Neural cell (in vitro differentiated cells): ENCODE data around the gene GPC5. TPM values are rescaled to one million over a fixed set of nuclear protein-coding genes. Genes with fewer than 3 reads are reported as not detected.

ENCODE experiments used
- H2AFZ ChIP-seq: fragments of 200-600, 300-800 bp; sonication (generic), shearing (Covaris generic); 2 replicates; pipeline ENCODE4 v1.6.0; 2014; ENCODE audit warnings: low read depth, mild to moderate bottlenecking, antibody characterized with exemption, low read length, moderate library complexity
- H3F3A ChIP-seq: fragments of 200-600 bp; shearing (Covaris generic); 2 replicates; pipeline ENCODE4 v1.6.1; 2016; ENCODE audit warnings: mild to moderate bottlenecking, moderate library complexity, mixed read lengths, antibody characterized with exemption, low read length; ENCODE audit not compliant: insufficient read depth, poor library complexity, severe bottlenecking
- H3K27ac ChIP-seq: fragments of 200-600, 300-800 bp; sonication (generic), shearing (Covaris generic); 2 replicates; pipeline ENCODE4 v1.5.1; 2014; ENCODE audit warnings: mild to moderate bottlenecking, low read length, moderate library complexity
- H3K27me3 ChIP-seq: fragments of 300-800, 200-600 bp; sonication (generic), shearing (Covaris generic); 2 replicates; pipeline ENCODE4 v1.6.0; 2014; ENCODE audit warnings: mild to moderate bottlenecking, low read depth, low read length, moderate library complexity; ENCODE audit not compliant: insufficient read depth
- H3K36me3 ChIP-seq: fragments of 300-800, 200-600 bp; sonication (generic), shearing (Covaris generic); 2 replicates; pipeline ENCODE4 v1.5.1; 2014; ENCODE audit warnings: mild to moderate bottlenecking, antibody characterized with exemption, low read length, moderate library complexity; ENCODE audit not compliant: insufficient read depth
- H3K4me2 ChIP-seq: fragments of 300-800, 200-600 bp; sonication (generic), shearing (Covaris generic); 2 replicates; pipeline ENCODE4 v1.6.0; 2014; ENCODE audit warnings: mild to moderate bottlenecking, low read length
- H3K4me3 ChIP-seq: fragments of 300-800, 200-600 bp; sonication (generic), shearing (Covaris generic); 2 replicates; pipeline ENCODE4 v1.5.1; 2014; ENCODE audit warnings: mild to moderate bottlenecking, low read length, moderate library complexity
- H3K79me2 ChIP-seq: fragments of 200-600 bp; shearing (Covaris generic); replicated peaks from 2 replicates; pipeline ENCODE4 v1.6.0; 2014; ENCODE audit warnings: mild to moderate bottlenecking, low read length, moderate library complexity; ENCODE audit not compliant: insufficient read depth
- H3K9ac ChIP-seq: fragments of 300-800, 200-600 bp; sonication (generic), shearing (Covaris generic); 2 replicates; pipeline ENCODE4 v1.6.1; 2016; ENCODE audit warnings: mild to moderate bottlenecking, low read length, mixed read lengths
- H3K9me2 ChIP-seq: fragments of 200-600 bp; shearing (Covaris generic); 2 replicates; pipeline ENCODE4 v1.6.1; 2016; ENCODE audit warnings: mild to moderate bottlenecking, low read length, mixed read lengths; ENCODE audit not compliant: insufficient read depth
- H3K9me3 ChIP-seq: fragments of 200-600, 300-800 bp; sonication (generic), shearing (Covaris generic); 2 replicates; pipeline ENCODE4 v1.6.1; 2016; ENCODE audit warnings: mild to moderate bottlenecking, mixed run types, low read length, moderate library complexity, mixed read lengths
- H4K20me1 ChIP-seq: fragments of 200-600 bp; shearing (Covaris generic); 2 replicates; pipeline ENCODE4 v1.6.1; 2016; ENCODE audit warnings: mild to moderate bottlenecking, mixed run types; ENCODE audit not compliant: insufficient read depth
- EP300 ChIP-seq: fragments of 450-650 bp; conservative IDR thresholded peaks from 2 replicates; pipeline ENCODE4 v1.6.1; 2014; ENCODE audit warnings: antibody characterized with exemption, mild to moderate bottlenecking, moderate library complexity; ENCODE audit not compliant: poor library complexity, severe bottlenecking
- EZH2 ChIP-seq: fragments of 200-600, 300-800 bp; shearing (Covaris generic), sonication (generic); IDR thresholded peaks from 2 replicates; pipeline ENCODE4 v1.6.1; 2014; ENCODE audit warnings: antibody characterized with exemption, low read length, borderline replicate concordance, mild to moderate bottlenecking; ENCODE audit not compliant: insufficient read depth, poor library complexity, severe bottlenecking
- MXI1 ChIP-seq: fragments of 450-650 bp; conservative IDR thresholded peaks from 2 replicates; pipeline ENCODE4 v1.6.1; 2014; ENCODE audit warnings: antibody characterized with exemption, mild to moderate bottlenecking; ENCODE audit not compliant: poor library complexity, severe bottlenecking
- POLR2AphosphoS5 ChIP-seq: IDR thresholded peaks from 2 replicates; pipeline ENCODE4 v1.6.1; 2012
- RAD21 ChIP-seq: fragments of 450-650 bp; conservative IDR thresholded peaks from 2 replicates; pipeline ENCODE4 v1.6.1; 2014; ENCODE audit warnings: antibody characterized with exemption, mild to moderate bottlenecking, moderate library complexity
- SMC3 ChIP-seq: fragments of 450-650 bp; conservative IDR thresholded peaks from 2 replicates; pipeline ENCODE4 v1.6.1; 2014; ENCODE audit warnings: antibody characterized with exemption, mild to moderate bottlenecking, moderate library complexity; ENCODE audit not compliant: poor library complexity
- TAF1 ChIP-seq: IDR thresholded peaks from 2 replicates; pipeline ENCODE4 v1.6.1; 2012; ENCODE audit warnings: low read depth
- polyA plus RNA-seq: library from polyadenylated mRNA; depleted of rRNA; stranded (reverse); fragments of >200 nt; gene quantifications from 2 replicates; pipeline ENCODE4 v1.2.3, GENCODE V29; 2014
- TF ChIP-seq, protein P1 (sequence below): fragments of 450-650 bp; IDR thresholded peaks from 2 replicates; pipeline ENCODE4 v1.5.1; 2014; ENCODE audit warnings: antibody characterized with exemption, mild to moderate bottlenecking, moderate library complexity; ENCODE audit not compliant: poor library complexity, severe bottlenecking
- TF ChIP-seq, protein P2 (sequence below): IDR thresholded peaks from 2 replicates; pipeline ENCODE4 v1.6.1; 2012; ENCODE audit warnings: borderline replicate concordance

GPC5 gene
- polyA plus RNA-seq, 1 donor from 2014 or later, result 5.0 TPM

DNA sequence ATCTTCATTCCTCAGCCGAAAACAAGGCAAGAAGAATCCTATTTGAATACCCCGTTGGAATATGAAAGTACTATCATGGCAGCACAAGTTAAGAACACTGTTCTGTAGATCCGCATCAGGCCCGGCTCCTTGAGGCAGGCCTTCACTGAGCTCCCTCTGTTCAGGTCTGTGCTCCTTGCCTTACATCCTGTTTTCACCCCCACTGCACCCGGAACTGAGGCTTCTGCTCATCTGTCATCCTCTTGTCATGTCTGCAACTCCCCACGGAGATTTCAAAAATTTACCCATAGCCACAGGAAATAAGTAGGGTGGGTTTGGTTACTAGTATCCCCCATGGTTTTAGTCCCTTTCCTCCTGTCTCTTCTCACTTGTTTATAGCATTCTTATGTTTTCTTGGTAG, 861.9 kb downstream of the GPC5 start:
- no peaks in the 10 kb centered on the region for H4K20me1 ChIP-seq
- no peaks in the 10 kb centered on the region for H3K9me3 ChIP-seq
- TF ChIP-seq POLR2AphosphoS5 (no peak), TAF1 (no peak), EZH2 (no peak), MXI1 (no peak), EP300 (no peak), SMC3 (no peak), RAD21 (no peak)
- TF ChIP-seq, protein P1, sequence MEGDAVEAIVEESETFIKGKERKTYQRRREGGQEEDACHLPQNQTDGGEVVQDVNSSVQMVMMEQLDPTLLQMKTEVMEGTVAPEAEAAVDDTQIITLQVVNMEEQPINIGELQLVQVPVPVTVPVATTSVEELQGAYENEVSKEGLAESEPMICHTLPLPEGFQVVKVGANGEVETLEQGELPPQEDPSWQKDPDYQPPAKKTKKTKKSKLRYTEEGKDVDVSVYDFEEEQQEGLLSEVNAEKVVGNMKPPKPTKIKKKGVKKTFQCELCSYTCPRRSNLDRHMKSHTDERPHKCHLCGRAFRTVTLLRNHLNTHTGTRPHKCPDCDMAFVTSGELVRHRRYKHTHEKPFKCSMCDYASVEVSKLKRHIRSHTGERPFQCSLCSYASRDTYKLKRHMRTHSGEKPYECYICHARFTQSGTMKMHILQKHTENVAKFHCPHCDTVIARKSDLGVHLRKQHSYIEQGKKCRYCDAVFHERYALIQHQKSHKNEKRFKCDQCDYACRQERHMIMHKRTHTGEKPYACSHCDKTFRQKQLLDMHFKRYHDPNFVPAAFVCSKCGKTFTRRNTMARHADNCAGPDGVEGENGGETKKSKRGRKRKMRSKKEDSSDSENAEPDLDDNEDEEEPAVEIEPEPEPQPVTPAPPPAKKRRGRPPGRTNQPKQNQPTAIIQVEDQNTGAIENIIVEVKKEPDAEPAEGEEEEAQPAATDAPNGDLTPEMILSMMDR, result no peak
- TF ChIP-seq, protein P2, sequence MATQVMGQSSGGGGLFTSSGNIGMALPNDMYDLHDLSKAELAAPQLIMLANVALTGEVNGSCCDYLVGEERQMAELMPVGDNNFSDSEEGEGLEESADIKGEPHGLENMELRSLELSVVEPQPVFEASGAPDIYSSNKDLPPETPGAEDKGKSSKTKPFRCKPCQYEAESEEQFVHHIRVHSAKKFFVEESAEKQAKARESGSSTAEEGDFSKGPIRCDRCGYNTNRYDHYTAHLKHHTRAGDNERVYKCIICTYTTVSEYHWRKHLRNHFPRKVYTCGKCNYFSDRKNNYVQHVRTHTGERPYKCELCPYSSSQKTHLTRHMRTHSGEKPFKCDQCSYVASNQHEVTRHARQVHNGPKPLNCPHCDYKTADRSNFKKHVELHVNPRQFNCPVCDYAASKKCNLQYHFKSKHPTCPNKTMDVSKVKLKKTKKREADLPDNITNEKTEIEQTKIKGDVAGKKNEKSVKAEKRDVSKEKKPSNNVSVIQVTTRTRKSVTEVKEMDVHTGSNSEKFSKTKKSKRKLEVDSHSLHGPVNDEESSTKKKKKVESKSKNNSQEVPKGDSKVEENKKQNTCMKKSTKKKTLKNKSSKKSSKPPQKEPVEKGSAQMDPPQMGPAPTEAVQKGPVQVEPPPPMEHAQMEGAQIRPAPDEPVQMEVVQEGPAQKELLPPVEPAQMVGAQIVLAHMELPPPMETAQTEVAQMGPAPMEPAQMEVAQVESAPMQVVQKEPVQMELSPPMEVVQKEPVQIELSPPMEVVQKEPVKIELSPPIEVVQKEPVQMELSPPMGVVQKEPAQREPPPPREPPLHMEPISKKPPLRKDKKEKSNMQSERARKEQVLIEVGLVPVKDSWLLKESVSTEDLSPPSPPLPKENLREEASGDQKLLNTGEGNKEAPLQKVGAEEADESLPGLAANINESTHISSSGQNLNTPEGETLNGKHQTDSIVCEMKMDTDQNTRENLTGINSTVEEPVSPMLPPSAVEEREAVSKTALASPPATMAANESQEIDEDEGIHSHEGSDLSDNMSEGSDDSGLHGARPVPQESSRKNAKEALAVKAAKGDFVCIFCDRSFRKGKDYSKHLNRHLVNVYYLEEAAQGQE, result no peak
- no peaks in the 10 kb centered on the region for H3K79me2 ChIP-seq
- H3K36me3 ChIP-seq, result no peaks in the 10 kb centered on the region
- no peaks in the 10 kb centered on the region for H3K27me3 ChIP-seq
- no peaks in the 10 kb centered on the region for H3K9me2 ChIP-seq
- no peak overlapping the region for H3K4me3 ChIP-seq
- H3K27ac ChIP-seq, result no peak overlapping the region
- H3F3A ChIP-seq, result no peaks in the 10 kb centered on the region
- H3K9ac ChIP-seq, result no peak overlapping the region
- no peak overlapping the region for H2AFZ ChIP-seq
- H3K4me2 ChIP-seq, result no peak overlapping the region

- H3K9ac ChIP-seq, result no peak overlapping the region
- no peaks in the 10 kb centered on the region for H3K9me2 ChIP-seq
- no peaks in the 10 kb centered on the region for H3F3A ChIP-seq
- H3K79me2 ChIP-seq, result no peaks in the 10 kb centered on the region
- H3K27me3 ChIP-seq, result no peaks in the 10 kb centered on the region
- no peaks in the 10 kb centered on the region for H3K9me3 ChIP-seq
- no peak overlapping the region for H3K4me2 ChIP-seq
- TF ChIP-seq, protein P2, result no peak
- TF ChIP-seq RAD21 (no peak), SMC3 (no peak), POLR2AphosphoS5 (no peak), EZH2 (no peak), TAF1 (no peak)
- TF ChIP-seq, protein P1, result no peak
- H3K27ac ChIP-seq, result no peak overlapping the region
- H3K36me3 ChIP-seq, result no peaks in the 10 kb centered on the region
- H4K20me1 ChIP-seq, result no peaks in the 10 kb centered on the region
- H3K4me3 ChIP-seq, result no peak overlapping the region
- H2AFZ ChIP-seq, result no peak overlapping the region
These were observed 863.8 kb downstream of the GPC5 start for GRCh38 chr13:92262100-92262788.
